Measurements from ENCODE around the gene HMGXB4. TPM values are rescaled to one million over a fixed set of nuclear protein-coding genes. Genes with fewer than 3 reads are reported as not detected.
A peak's percentile ranks its signal among the peaks of the same experiment; 100 is the strongest.

HMGXB4 gene
- total and polyA plus RNA-seq, 2 of the 13 experiments (the other 11 are each of a cell fraction or from before 2014, with no cell fraction given), result 13.9 to 16.3 TPM

- TF ChIP-seq DRAP1 (CRISPR knock-in tag; IDR thresholded peaks at IDR 0.05) (peak; percentile 87), MED8 (CRISPR knock-in tag; IDR thresholded peaks at IDR 0.05; ENCODE audit: insufficient replicate concordance) (no peak), ZNF687 (CRISPR knock-in tag; IDR thresholded peaks at IDR 0.05) (peak; percentile 91), NFATC3 (CRISPR knock-in tag; IDR thresholded peaks at IDR 0.05) (no peak), HNF4A (CRISPR knock-in tag; IDR thresholded peaks at IDR 0.05) (peak; percentile 22; the same call in 1 of the 2 replicates), BCL6 (CRISPR knock-in tag; IDR thresholded peaks at IDR 0.05) (peak; percentile 8), PCBP2 (optimal IDR thresholded peaks at IDR 0.05; ENCODE audit: low read depth, low read length, poor library complexity, severe bottlenecking) (no peak), ZNF510 (CRISPR knock-in tag; IDR thresholded peaks at IDR 0.05; ENCODE audit: low read depth) (peak; percentile 88), AGO2 (optimal IDR thresholded peaks at IDR 0.05; ENCODE audit: low read depth, low read length) (peak; percentile 95), HCFC1 (IDR thresholded peaks at IDR 0.05; ENCODE audit: low read depth, low read length) (no peak), MTA3 (CRISPR knock-in tag; IDR thresholded peaks at IDR 0.05) (no peak), BHLHE40 (IDR thresholded peaks at IDR 0.05; ENCODE audit: low read length) (peak; percentile 94), TERF1 (CRISPR knock-in tag; IDR thresholded peaks at IDR 0.05) (no peak), ZNF160 (CRISPR knock-in tag; IDR thresholded peaks at IDR 0.05) (peak; percentile 35; the same call in 1 of the 2 replicates), NR2F2 (IDR thresholded peaks at IDR 0.05; ENCODE audit: borderline replicate concordance, low read depth) (no peak; the same call in 1 of the 2 replicates), RORA (CRISPR knock-in tag; IDR thresholded peaks at IDR 0.05) (no peak), ZNF570 (CRISPR knock-in tag; IDR thresholded peaks at IDR 0.05; ENCODE audit: borderline replicate concordance) (0 out of 2 replicates have a peak, but pooled peaks have one; percentile 47), ZNF567 (CRISPR knock-in tag; IDR thresholded peaks at IDR 0.05; ENCODE audit: borderline replicate concordance) (0 out of 2 replicates have a peak, but pooled peaks have one; percentile 33), CAMTA2 (CRISPR knock-in tag; IDR thresholded peaks at IDR 0.05; ENCODE audit: borderline replicate concordance) (no peak), ZBTB2 (CRISPR knock-in tag; IDR thresholded peaks at IDR 0.05; ENCODE audit: low read depth) (no peak), ETV5 (CRISPR knock-in tag; IDR thresholded peaks at IDR 0.05; ENCODE audit: borderline replicate concordance) (peak; percentile 64), ZNF101 (CRISPR knock-in tag; IDR thresholded peaks at IDR 0.05; ENCODE audit: borderline replicate concordance, low read depth) (no peak), ZNF782 (CRISPR knock-in tag; IDR thresholded peaks at IDR 0.05; ENCODE audit: borderline replicate concordance) (no peak; the same call in 1 of the 2 replicates)
Measured at GRCh38 chr22:35299673-35300499, 42.6 kb downstream of the HMGXB4 start, which contains the start of gene TOM1 (continued).

Measured in HepG2 (cell line).